Bone marrow (tissue), 2 donors: ENCODE results near the gene RMDN3.

Experiments
- DNase-seq, 2 donors: peaks; one replicate each; lab custom pipeline; 2025; lab: John Stamatoyannopoulos, UW

Gene RMDN3

GRCh38 chr15:40773496-40773895, 18.4 kb upstream of the RMDN3 start:
- no peak for DNase-seq

GRCh38 chr15:40772014-40772413, 17.0 kb upstream of the RMDN3 start:
- DNase-seq, result no peak

- no peak for DNase-seq
Measured at GRCh38 chr15:40771242-40771641, 16.2 kb upstream of the RMDN3 start.

- no peak for DNase-seq
Measured at GRCh38 chr15:40770147-40770721, 15.2 kb upstream of the RMDN3 start.

- DNase-seq, result peak in 1 of 2 donors; percentile 94
Measured at GRCh38 chr15:40769274-40770146, 14.5 kb upstream of the RMDN3 start, which contains the start of gene C15orf62. C15orf62 (plus strand) TSS chr15:40769980; CDS start chr15:40770496, 516 bp downstream.

GRCh38 chr15:40768521-40769273, 13.6 kb upstream of the RMDN3 start:
- DNase-seq, result peak in 1 of 2 donors; percentile 51

- DNase-seq, result no peak
Measured at GRCh38 chr15:40767838-40768500, 12.9 kb upstream of the RMDN3 start.

GRCh38 chr15:40766906-40767837, 12.1 kb upstream of the RMDN3 start:
- DNase-seq, result no peak

- no peak for DNase-seq
Measured at GRCh38 chr15:40766194-40766815, 11.3 kb upstream of the RMDN3 start.

GRCh38 chr15:40764629-40765103, 9.6 kb upstream of the RMDN3 start:
- no peak for DNase-seq

GRCh38 chr15:40763801-40764628, 9.0 kb upstream of the RMDN3 start, which contains the start of gene GCHFR:
GCHFR (plus strand) TSS chr15:40764068; CDS start chr15:40764181, 113 bp downstream.
- DNase-seq, result peak in 1 of 2 donors; percentile 53

- no peak for DNase-seq
Measured at GRCh38 chr15:40762919-40763800, 8.1 kb upstream of the RMDN3 start.

- no peak for DNase-seq
Measured at GRCh38 chr15:40759961-40760360, 4.9 kb upstream of the RMDN3 start.

GRCh38 chr15:40756938-40757337, 1.9 kb upstream of the RMDN3 start:
- DNase-seq, result no peak

- DNase-seq, result no peak
Measured at GRCh38 chr15:40755812-40756208, 756 bp upstream of the RMDN3 start.

- no peak for DNase-seq
Measured at GRCh38 chr15:40754574-40754882, 526 bp downstream of the RMDN3 start.

GRCh38 chr15:40751745-40752144, 3.3 kb downstream of the RMDN3 start:
- no peak for DNase-seq

GRCh38 chr15:40750885-40751284, 4.2 kb downstream of the RMDN3 start:
- no peak for DNase-seq
